HG03139 (cell line): ENCODE measurements around the gene TACR1.
"Not testable (repeated sequence)": the region's sequence is repeated elsewhere in the genome, so short reads cannot be mapped to it uniquely, and the experiment has no call there.

Experiments
- ATAC-seq: cut with Tn5 transposase; IDR thresholded peaks from one replicate; pipeline ENCODE4 v1.9.1; 2021; ENCODE audit not compliant: unreplicated experiment

Gene TACR1

GRCh38 chr2:75094405-75094804, 104.9 kb downstream of the TACR1 start:
- ATAC-seq = no peak

DNA sequence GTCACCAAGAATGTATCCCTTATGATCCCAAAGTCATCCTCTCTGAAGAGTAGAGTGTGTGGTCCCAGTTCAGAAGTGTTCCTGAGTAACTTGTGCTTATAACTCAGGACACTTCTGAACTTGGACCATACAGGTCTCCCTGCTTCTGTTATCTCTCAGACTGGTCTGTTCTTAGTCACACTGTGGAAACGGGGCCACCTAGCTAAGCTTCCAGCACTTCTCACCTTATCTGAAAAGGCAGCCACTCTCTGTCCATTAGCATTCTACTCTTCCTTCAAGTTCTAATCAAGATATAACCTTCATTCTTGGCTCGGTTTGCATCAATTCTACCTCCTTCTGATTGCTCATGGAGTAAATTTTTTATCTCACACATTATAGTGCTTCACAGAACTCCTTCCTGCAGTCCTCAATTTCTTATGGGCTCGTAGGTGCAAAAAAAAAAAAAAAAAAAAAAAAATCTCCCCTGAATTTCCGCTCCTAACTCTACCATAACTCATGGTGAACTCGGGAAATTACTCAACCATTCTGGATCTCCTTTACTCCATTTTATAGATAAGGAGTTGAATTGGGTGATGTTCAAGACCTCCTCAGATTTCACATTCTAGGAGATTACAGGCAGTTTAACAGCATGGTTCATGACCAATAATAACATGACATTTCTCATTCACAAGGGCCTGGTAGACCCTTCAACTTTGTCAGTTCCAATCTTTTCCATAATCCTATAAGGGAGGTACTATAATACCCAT, 108.4 kb downstream of the TACR1 start:
- no peak for ATAC-seq

DNA sequence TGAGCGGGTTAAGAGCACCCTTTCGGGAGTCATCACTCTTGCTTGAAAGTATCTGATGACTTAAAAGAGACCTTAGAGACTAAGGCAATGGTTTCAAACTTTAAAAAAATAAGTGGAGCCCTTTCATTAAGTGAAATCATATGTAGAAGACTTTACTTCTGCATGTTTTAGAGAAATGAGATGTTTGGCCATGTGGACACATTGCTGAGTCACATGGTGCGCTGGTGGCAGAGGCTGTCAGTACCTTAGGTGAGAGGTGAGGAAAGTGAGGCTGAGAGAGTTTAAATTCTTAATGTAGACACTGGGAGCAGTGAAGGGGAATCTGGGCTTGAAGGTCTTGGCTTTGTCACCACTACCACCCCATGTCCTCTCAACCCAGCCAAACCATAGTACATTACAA, 109.8 kb downstream of the TACR1 start:
- ATAC-seq = no peak

GRCh38 chr2:75088791-75089190, 110.5 kb downstream of the TACR1 start:
- no peak for ATAC-seq

- no peak for ATAC-seq
Observed at GRCh38 chr2:75087736-75088135, 111.6 kb downstream of the TACR1 start.

- ATAC-seq = no peak
Observed at GRCh38 chr2:75079575-75079974, 119.7 kb downstream of the TACR1 start.

- no peak for ATAC-seq
Observed at GRCh38 chr2:75077909-75078308, 121.4 kb downstream of the TACR1 start.

GRCh38 chr2:75076088-75076487, 123.2 kb downstream of the TACR1 start:
- no peak for ATAC-seq

GRCh38 chr2:75074708-75075107, 124.6 kb downstream of the TACR1 start:
- ATAC-seq = no peak

- no peak for ATAC-seq
Observed at GRCh38 chr2:75074228-75074627, 125.1 kb downstream of the TACR1 start.

- no peak for ATAC-seq
Observed at GRCh38 chr2:75071766-75072165, 127.6 kb downstream of the TACR1 start.

DNA sequence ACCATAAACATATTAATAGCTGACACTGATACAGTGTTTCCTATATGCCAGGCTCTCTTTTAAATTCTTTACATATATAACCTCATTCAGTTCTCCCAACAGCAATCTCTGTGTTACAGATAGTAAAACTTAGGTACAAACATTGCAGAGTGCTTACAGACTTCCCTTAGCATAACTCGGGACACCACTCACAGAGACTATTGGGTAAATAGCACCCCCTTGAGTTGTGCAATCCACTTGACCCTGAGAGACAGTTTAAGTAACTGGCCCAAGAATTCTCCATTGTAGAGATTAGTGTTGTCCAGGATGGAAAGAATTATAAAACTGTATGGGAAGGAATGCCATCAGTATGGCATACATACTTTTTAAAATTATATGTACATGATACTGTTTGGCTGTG, 130.8 kb downstream of the TACR1 start:
- ATAC-seq = no peak

GRCh38 chr2:75067506-75067905, 131.8 kb downstream of the TACR1 start:
- ATAC-seq = no peak

- no peak for ATAC-seq
Observed at GRCh38 chr2:75066121-75066902, 133.0 kb downstream of the TACR1 start.

DNA sequence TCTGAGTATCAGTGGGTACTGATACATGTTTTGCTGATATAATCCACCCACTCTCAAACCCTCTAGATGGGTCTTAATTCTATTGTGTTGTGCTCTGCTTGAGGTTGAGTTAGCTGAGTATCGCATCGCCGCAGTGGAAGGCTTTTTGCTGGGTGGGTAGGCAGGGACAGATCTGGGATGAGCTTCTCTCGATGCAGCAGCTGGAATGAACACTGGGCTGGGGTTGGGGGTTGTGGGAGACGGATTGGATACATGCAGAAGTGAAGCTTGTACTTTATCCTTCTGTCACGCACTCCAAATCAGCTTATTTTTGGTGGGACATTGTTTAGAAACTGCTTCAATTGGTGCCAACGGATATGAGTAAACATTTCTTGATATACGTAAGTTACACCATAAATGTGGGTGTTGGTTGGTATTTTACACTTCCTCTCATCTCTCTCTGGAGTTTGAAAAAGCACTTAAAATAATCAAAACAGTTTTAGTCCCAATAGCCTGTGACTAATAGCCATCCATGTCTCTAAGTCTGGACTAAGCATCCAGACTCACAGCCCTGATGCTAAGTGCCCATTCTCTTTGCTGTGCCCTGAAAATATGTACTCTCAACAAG, 133.8 kb downstream of the TACR1 start:
- ATAC-seq = no peak

GRCh38 chr2:75064691-75065396, 134.5 kb downstream of the TACR1 start:
- ATAC-seq = peak; percentile 48

DNA sequence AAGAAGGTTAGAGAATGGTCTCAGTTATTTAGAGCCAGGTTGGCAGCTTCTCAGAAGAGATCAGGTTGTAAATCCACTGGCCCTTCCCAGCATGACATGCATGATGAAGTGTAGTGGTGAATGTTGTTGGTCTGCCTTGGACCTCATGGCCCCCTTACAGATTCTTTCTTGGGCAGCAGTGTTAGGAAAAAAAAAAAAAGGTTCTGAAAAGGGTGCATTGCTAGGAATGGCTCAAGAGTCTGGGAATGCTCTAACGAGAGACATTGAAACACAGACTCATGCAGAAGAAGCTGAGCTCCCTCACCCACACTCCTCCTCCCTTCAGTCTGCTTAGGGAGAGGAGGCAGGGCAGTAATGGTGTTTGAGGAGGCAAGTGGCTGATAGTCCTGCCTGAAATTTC, 135.4 kb downstream of the TACR1 start:
- no peak for ATAC-seq

- no peak for ATAC-seq
Observed at GRCh38 chr2:75058427-75058826, 140.9 kb downstream of the TACR1 start.

- ATAC-seq = not testable (repeated sequence)
Observed at GRCh38 chr2:75057150-75057549, 142.2 kb downstream of the TACR1 start.

DNA sequence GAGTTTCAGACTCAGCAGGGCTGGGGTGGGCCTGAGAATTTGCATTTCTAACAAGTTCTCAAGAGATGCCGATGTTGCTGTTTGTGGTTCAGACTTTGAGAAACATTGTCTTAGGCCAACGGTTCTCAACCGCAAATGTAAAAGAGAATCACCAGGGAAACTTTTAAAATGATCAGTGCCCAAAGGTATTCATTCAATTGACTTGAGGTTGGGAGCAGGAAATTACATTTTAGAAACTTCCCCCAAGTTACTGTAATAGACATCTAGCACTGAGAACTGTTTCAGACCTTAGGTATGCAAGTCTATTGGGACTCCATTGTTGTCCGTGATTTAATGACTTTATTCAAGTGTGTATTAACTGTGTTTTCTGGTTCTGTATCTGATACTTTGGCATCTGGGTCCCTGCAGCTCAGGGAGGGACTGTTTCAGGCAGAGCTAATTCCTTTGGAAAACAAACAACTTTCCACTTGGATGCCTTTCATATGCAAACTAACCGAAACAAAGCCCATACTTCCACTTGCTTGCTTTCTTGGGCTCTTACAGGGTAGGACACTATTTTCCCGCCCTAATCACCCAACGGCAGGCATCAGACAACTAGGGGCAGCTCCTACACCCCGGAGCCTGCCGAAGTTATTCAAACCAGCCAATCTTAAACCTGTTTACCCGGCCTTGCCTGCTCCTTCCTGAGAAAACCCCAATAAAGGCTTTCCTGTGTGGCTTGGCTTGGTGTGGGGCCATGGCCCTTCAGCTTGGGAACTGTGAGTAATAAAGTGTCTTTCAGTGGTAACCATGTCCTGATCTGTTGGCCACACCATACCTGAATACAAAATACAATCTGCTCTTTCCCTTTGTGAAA, 143.3 kb downstream of the TACR1 start:
- ATAC-seq = peak; percentile 45
